Pancreas (tissue), 10 donors: Measurements from ENCODE around the gene PRPS2. TPM values are rescaled to one million over a fixed set of nuclear protein-coding genes. Genes with fewer than 3 reads are reported as not detected.

ENCODE experiments used
- ATAC-seq, 4 donors: fragments of 200-7000 bp; cut with Tn5 transposase; one replicate each; pipeline versions ENCODE4 v1.8.0 to v1.9.1; 2020; ENCODE audit warnings: mild to moderate bottlenecking in 4 of 4, moderate library complexity in 4 of 4
- DNase-seq, 6 donors: peaks; one replicate each; pipeline ENCODE4 v3.0.0-alpha.2; 2020
- FAIRE-seq: peaks from 2 replicates; lab custom pipeline; 2012; peaks lifted over from hg19 to GRCh38; lab: Jason Lieb, UNC
- H3K27ac ChIP-seq, 4 donors: fragments of 200-600 bp; sonication (generic); 1 replicate in 3 of 4; 2 replicates in 1 of 4; pipeline versions ENCODE4 v1.5.0 to v1.8.0; 2020
- H3K27me3 ChIP-seq, 4 donors: fragments of 200-600 bp; one replicate each; pipeline ENCODE4 v1.8.0; 2021
- H3K36me3 ChIP-seq, 3 donors: fragments of 200-600 bp; sonication (generic) in 1 of 3; one replicate each; pipeline versions ENCODE4 v1.5.0 to v1.8.0; 2020 to 2021
- H3K4me1 ChIP-seq, 3 donors: fragments of 200-600 bp; one replicate each; pipeline ENCODE4 v1.8.0; 2021
- H3K4me3 ChIP-seq, 4 donors: fragments of 200-600 bp; sonication (generic) in 2 of 4; one replicate each; pipeline versions ENCODE4 v1.5.0 to v1.8.0; 2020 to 2021
- H3K9me3 ChIP-seq, 4 donors: fragments of 200-600 bp; one replicate each; pipeline ENCODE4 v1.8.0; 2021
- WGBS, 2 donors: extraction: QIAGEN DNeasy Blood & Tissue Kit; methylation state at CpG; one replicate each; pipeline ENCODE4 v1.1.7; 2013; 5-methylcytosine and 5-hydroxymethylcytosine counted together
- intact Hi-C, 3 donors: fragments of 100-400 bp; cut with DNase I; formaldehyde crosslinking; loops; one replicate each; pipeline versions ENCODE4 v1.11.1 to v1.14.2; 2022
- polyA plus RNA-seq, 2 donors: library from polyadenylated mRNA; stranded (reverse); fragments of 200-250 nt; gene quantifications; one replicate each; pipeline ENCODE4 v1.2.3, GENCODE V29; 2013
- total RNA-seq, 6 donors: library from RNA; stranded (reverse); fragmentation: NEBNext Ultra II Directional in 4 of 6; extraction: Animal tissue kit (Norgen Biotek cat#: 25700) in 4 of 6; gene quantifications; one replicate each; pipeline versions ENCODE4 v1.2.1 to v1.2.4, GENCODE V29; 2021 to 2023
- TF ChIP-seq, protein P1 (sequence below), 4 donors: fragments of 200-600 bp; sonication (generic) in 3 of 4; IDR thresholded peaks; one replicate each; pipeline versions ENCODE4 v1.5.0 to v1.8.0; 2021; ENCODE audit warnings: antibody characterized with exemption in 4 of 4
- donor health status: healthy with polysubstance abuse.
- donor health status: DM: no; HTN: no; CAD: no; lungs with moderate emphysema.
- donor health status: DM: no; HTN: no; CAD: no.
- donor health status: control.
- donor health status: control.
- donor health status: Bipolar disorder and iron deficiency.
- donor health status: DM: yes; HTN: yes; CAD: no.
- donor health status: DM: no; HTN: no; CAD: no.
- donor health status: DM: no; HTN: no; CAD: no.
- donor health status: DM: yes; HTN: yes; CAD: no.

PRPS2 gene
- total and polyA plus RNA-seq, 8 donors, result 19.3 to 57.7 (median 37.9) TPM

DNA sequence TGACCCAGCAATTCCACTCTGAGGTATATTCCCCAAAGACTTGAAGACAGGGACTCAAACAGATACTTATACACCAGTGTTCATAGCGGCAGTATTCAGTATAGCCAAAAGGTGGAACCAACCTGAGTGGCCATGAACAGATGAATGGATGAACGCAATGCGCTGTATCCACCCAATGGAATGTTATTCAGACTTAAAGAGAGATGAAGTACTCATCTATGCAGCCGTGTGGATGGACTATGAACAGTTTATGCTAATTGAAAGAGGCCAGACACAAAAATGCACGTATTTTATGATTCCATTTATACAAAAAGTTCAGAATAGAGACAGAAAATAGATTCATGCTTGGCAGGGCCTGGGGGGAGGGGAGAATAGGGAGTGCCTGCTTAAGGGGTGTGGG is 26.3 kb downstream of the PRPS2 start:
- intact Hi-C loops, result no loop called here
- no peak for ATAC-seq
- no peak overlapping the region for H3K4me3 ChIP-seq
- 74% methylated on average over 5 of the region's 5 CpGs for WGBS, 2 donors
- FAIRE-seq, result no peak
- no peaks in the 10 kb centered on the region for H3K9me3 ChIP-seq
- TF ChIP-seq, protein P1, sequence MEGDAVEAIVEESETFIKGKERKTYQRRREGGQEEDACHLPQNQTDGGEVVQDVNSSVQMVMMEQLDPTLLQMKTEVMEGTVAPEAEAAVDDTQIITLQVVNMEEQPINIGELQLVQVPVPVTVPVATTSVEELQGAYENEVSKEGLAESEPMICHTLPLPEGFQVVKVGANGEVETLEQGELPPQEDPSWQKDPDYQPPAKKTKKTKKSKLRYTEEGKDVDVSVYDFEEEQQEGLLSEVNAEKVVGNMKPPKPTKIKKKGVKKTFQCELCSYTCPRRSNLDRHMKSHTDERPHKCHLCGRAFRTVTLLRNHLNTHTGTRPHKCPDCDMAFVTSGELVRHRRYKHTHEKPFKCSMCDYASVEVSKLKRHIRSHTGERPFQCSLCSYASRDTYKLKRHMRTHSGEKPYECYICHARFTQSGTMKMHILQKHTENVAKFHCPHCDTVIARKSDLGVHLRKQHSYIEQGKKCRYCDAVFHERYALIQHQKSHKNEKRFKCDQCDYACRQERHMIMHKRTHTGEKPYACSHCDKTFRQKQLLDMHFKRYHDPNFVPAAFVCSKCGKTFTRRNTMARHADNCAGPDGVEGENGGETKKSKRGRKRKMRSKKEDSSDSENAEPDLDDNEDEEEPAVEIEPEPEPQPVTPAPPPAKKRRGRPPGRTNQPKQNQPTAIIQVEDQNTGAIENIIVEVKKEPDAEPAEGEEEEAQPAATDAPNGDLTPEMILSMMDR (IDR thresholded peaks at IDR 0.05), result no peak
- H3K36me3 ChIP-seq, result peaks cover 0 to 3% (median 0%) of the 10 kb centered on the region in 3 donors
- H3K27ac ChIP-seq, result no peak overlapping the region
- peaks cover 0 to 5% (median 0%) of the 10 kb centered on the region in 4 donors for H3K27me3 ChIP-seq
- no peak for DNase-seq
- H3K4me1 ChIP-seq, result no peaks in the 10 kb centered on the region

DNA sequence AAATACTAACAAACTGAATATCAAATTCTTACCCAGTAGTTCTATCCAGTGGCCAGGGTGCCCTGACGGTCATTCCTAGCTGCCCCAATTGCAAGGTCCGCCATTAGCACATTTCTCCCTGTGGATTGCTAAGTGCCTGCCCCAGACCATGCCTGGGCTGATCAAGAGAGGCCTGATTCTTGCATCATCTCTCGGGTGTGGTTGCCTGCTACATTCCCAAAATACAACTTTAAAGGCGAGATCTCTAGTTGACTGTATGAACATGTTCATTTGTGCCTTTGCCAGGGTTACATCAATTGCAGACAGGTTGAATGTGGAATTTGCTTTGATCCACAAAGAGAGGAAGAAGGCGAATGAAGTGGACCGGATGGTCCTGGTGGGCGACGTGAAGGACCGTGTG is 28.0 kb downstream of the PRPS2 start:
- Histone ChIP-seq H3K27ac (no peak overlapping the region), H3K4me1 (no peaks in the 10 kb centered on the region), H3K4me3 (no peak overlapping the region), H3K27me3 (peaks cover 0 to 5% (median 0%) of the 10 kb centered on the region in 4 donors), H3K36me3 (peaks cover 0 to 3% (median 0%) of the 10 kb centered on the region in 3 donors), H3K9me3 (no peaks in the 10 kb centered on the region)
- no peak for ATAC-seq
- TF ChIP-seq, protein P1 (IDR thresholded peaks at IDR 0.05), result no peak
- WGBS, 2 donors, result 85 to 96% methylated on average over 9 of the region's 9 CpGs
- DNase-seq, result no peak
- no peak for FAIRE-seq
- intact Hi-C loops, result no loop called here

DNA sequence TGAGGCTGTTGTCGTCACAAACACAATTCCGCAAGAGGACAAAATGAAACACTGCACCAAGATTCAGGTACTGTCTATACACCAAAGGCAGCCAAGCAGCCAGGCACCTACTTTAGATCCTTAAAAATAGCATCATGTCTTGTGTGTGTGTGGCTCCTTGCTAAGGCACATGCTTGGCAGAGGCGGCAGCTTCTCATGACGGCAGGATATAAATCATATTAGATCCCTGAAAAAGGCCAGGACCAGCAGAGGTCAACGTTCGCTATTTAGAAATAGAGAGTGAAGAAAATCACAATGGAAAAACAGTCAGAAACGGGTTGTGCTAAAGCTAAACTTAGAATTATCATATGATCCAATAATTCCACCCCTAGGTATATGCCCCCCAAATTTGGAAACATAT is 29.5 kb downstream of the PRPS2 start:
- ATAC-seq, result no peak
- WGBS, 2 donors, result 84 to 93% methylated on average over 7 of the region's 7 CpGs
- TF ChIP-seq, protein P1 (IDR thresholded peaks at IDR 0.05), result no peak

DNA sequence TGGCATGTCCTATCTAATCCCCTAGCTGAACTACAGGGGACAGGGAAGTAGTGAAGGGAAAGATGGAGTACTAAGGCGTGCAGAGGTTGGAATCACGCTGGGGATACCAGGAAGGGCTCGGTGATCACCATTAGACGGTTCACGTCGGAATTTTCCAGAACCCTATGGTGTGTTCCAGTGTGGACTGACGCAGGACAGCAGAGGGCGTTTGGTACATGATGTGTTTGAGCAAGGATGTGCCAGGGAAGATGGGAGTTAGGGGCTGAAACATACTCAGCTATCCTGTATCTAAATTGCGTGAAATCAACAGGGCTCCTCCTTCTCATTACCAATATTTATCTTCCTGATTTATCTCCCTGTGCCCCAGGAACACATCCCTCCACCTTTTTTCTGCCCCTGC is 33.7 kb downstream of the PRPS2 start:
- DNase-seq, result no peak
- H3K27ac ChIP-seq, result no peak overlapping the region
- H3K9me3 ChIP-seq, result no peaks in the 10 kb centered on the region
- H3K36me3 ChIP-seq, result peaks cover 0 to 3% (median 0%) of the 10 kb centered on the region in 3 donors
- H3K4me3 ChIP-seq, result no peak overlapping the region
- no peaks in the 10 kb centered on the region for H3K27me3 ChIP-seq
- H3K4me1 ChIP-seq, result no peaks in the 10 kb centered on the region
- ATAC-seq, result no peak
- TF ChIP-seq, protein P1 (IDR thresholded peaks at IDR 0.05), result no peak
- FAIRE-seq, result no peak
- intact Hi-C loops, result no loop called here
- WGBS, 2 donors, result 76 to 84% methylated on average over 9 of the region's 9 CpGs

More for the DNA sequence above, 29.5 kb downstream of the PRPS2 start:
- intact Hi-C loops, result no loop called here
- no peak for FAIRE-seq
- no peak overlapping the region for H3K27ac ChIP-seq
- no peaks in the 10 kb centered on the region for H3K9me3 ChIP-seq
- H3K4me1 ChIP-seq, result no peaks in the 10 kb centered on the region
- H3K27me3 ChIP-seq, result peaks cover 0 to 5% (median 0%) of the 10 kb centered on the region in 4 donors
- no peak overlapping the region for H3K4me3 ChIP-seq
- peaks cover 0 to 3% (median 0%) of the 10 kb centered on the region in 3 donors for H3K36me3 ChIP-seq
- no peak for DNase-seq

DNA sequence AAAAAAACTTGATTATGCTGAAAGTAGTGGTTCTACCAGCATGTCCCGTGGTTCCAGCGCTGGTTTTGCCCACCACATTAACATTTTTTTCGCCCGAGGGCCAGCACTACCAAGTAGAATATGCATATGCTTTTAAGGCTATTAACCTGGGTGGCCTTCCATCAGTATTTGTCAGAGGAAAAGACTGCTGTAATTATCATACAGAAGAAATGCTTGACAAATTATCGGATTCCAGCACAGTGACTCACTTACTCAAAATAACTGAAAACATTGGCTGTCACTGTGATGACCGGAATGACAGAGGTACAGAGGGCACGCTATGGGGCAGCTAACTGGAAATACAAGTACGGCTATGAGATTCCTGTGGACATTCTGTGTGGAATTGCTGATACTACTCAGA is 34.6 kb downstream of the PRPS2 start:
- 79 to 88% methylated on average over 8 of the region's 8 CpGs for WGBS, 2 donors
- FAIRE-seq, result no peak
- no peak for ATAC-seq

More for the DNA sequence above, 34.6 kb downstream of the PRPS2 start:
- Histone ChIP-seq H3K9me3 (no peaks in the 10 kb centered on the region), H3K4me3 (no peak overlapping the region), H3K4me1 (no peaks in the 10 kb centered on the region), H3K36me3 (peaks cover 0 to 3% (median 0%) of the 10 kb centered on the region in 3 donors), H3K27me3 (no peaks in the 10 kb centered on the region), H3K27ac (no peak overlapping the region)
- intact Hi-C loops, result no loop called here
- TF ChIP-seq, protein P1 (IDR thresholded peaks at IDR 0.05), result no peak
- no peak for DNase-seq
